Suprapubic skin (tissue), 4 donors: ENCODE measurements around the gene IARS1.

Experiments
- EP300 ChIP-seq: sonication (generic); formaldehyde crosslinking; IDR thresholded peaks from one replicate; pipeline ENCODE4 v1.6.1; 2017; ENCODE audit warnings: antibody characterized with exemption
- POLR2A ChIP-seq, 2 donors: fragments of 450-650 bp; IDR thresholded peaks; one replicate each; pipeline ENCODE4 v1.6.1; 2017; ENCODE audit warnings: antibody characterized with exemption in 2 of 2, mild to moderate bottlenecking in 2 of 2, moderate library complexity in 2 of 2
- POLR2AphosphoS5 ChIP-seq, 3 donors: sonication (generic); formaldehyde crosslinking; IDR thresholded peaks; one replicate each; pipeline ENCODE4 v1.6.1; 2017; ENCODE audit warnings: antibody characterized with exemption in 3 of 3

DNA sequence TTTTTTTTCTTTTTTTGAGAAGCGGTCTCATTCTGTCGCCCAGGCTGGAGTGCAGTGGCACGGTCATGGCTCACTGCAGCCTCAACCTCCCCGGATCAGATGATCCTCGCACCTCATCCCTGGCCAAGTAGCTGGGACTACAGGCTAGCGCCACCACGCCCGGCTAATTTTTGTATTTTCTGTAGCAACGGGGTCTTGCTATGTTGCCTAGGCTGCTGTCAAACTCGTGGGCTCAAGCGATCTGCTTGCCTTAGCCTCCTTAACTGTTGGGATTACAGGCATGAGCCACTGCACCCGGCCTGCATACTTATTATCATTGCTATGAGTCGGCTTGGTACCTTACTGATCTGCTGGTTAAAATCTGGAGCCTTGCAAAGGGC is 790 bp upstream of the IARS1 start:
- TF ChIP-seq POLR2A (IDR thresholded peaks at IDR 0.05) (no peak), POLR2AphosphoS5 (IDR thresholded peaks at IDR 0.05) (no peak), EP300 (no peak)
